GM12878 (cell line): ENCODE data around the gene DHX40. TPM values are rescaled to one million over a fixed set of nuclear protein-coding genes. Genes with fewer than 3 reads are reported as not detected.
A peak's percentile ranks its signal among the peaks of the same experiment; 100 is the strongest.
"Not testable (repeated sequence)": the region's sequence is repeated elsewhere in the genome, so short reads cannot be mapped to it uniquely, and the experiment has no call there.

Source experiments
- ATAC-seq: fragments of 200-7000 bp; cut with Tn5 transposase; 3 replicates; pipeline ENCODE4 v1.9.1; 2020; ENCODE audit warnings: mild to moderate bottlenecking, moderate library complexity
- BruUV-seq: library from RNA; stranded (reverse); fragments of 400-500 nt; replicated peaks from 2 replicates; lab custom pipeline; 2021; lab: Mats Ljungman, UMichigan
- CTCF ChIA-PET: fragments of 300-600 bp; sonication (Branson Sonifier 250); formaldehyde crosslinking; extraction: SDS; loops from one replicate; lab custom pipeline; 2021; ENCODE audit warnings: inconsistent platforms; lab: Yijun Ruan, JAX
- POLR2A ChIA-PET: fragments of 350-600 bp; formaldehyde crosslinking; extraction: SDS; loops from one replicate; lab custom pipeline; 2021; ENCODE audit warnings: inconsistent platforms; lab: Charles Lee
- RAD21 ChIA-PET: fragments of 300-600 bp; sonication (Branson Sonifier 250); formaldehyde crosslinking; loops from one replicate; lab custom pipeline; 2023; ENCODE audit warnings: antibody characterized with exemption; ENCODE audit not compliant: unreplicated experiment; lab: Charles Lee
- SMC1A ChIA-PET: fragments of 300-600 bp; sonication (Branson Sonifier 250); formaldehyde crosslinking; loops from one replicate; lab custom pipeline; 2023; ENCODE audit not compliant: unreplicated experiment, uncharacterized antibody; lab: Charles Lee
- DNase-seq: peaks from one replicate; pipeline ENCODE4 v3.0.0-alpha.2; 2011; ENCODE audit warnings: low read depth, low spot score
- FAIRE-seq: peaks from 3 replicates; lab custom pipeline; 2011; peaks lifted over from hg19 to GRCh38; lab: Jason Lieb, UNC
- H2AFZ ChIP-seq: 2 replicates; pipeline ENCODE4 v1.6.0; 2011; ENCODE audit warnings: low read depth, low read length, control low read depth; ENCODE audit not compliant: control insufficient read depth
- H3K27ac ChIP-seq: 2 replicates; pipeline ENCODE4 v1.5.1; 2011; ENCODE audit warnings: control low read depth; ENCODE audit not compliant: control insufficient read depth, insufficient read depth
- H3K27me3 ChIP-seq, 2 experiments: replicated peaks in 1 of 2; 2 replicates each; pipeline versions ENCODE4 v1.6.0 to v1.6.1; 2011; ENCODE audit warnings: low read length in 1 of 2; ENCODE audit not compliant: control insufficient read depth in 2 of 2, insufficient read depth in 2 of 2
- H3K36me3 ChIP-seq, 2 experiments: 2 replicates each; pipeline ENCODE4 v1.5.1; 2011; ENCODE audit warnings: low read length in 1 of 2; ENCODE audit not compliant: control insufficient read depth in 2 of 2, insufficient read depth in 2 of 2
- H3K4me1 ChIP-seq: 2 replicates; pipeline ENCODE4 v1.6.1; 2011; ENCODE audit warnings: mild to moderate bottlenecking, low read length, moderate library complexity, mixed read lengths; ENCODE audit not compliant: control insufficient read depth, insufficient read depth
- H3K4me2 ChIP-seq: 2 replicates; pipeline ENCODE4 v1.6.0; 2011; ENCODE audit warnings: control low read depth; ENCODE audit not compliant: control insufficient read depth, insufficient read depth
- H3K4me3 ChIP-seq: fragments of 200-600 bp; sonication (generic); 2 replicates; pipeline ENCODE4 v1.5.1; 2016
- H3K79me2 ChIP-seq: 2 replicates; pipeline ENCODE4 v1.6.0; 2011; ENCODE audit warnings: low read length; ENCODE audit not compliant: control insufficient read depth, insufficient read depth
- H3K9ac ChIP-seq: 2 replicates; pipeline ENCODE4 v1.8.0; 2011; ENCODE audit warnings: low read length, control low read depth, mixed read lengths; ENCODE audit not compliant: control insufficient read depth, insufficient read depth
- H3K9me3 ChIP-seq: replicated peaks from 3 replicates; pipeline ENCODE4 v1.5.1; 2011; ENCODE audit warnings: mild to moderate bottlenecking, low read length; ENCODE audit not compliant: control insufficient read depth, insufficient read depth
- H4K20me1 ChIP-seq: 2 replicates; pipeline ENCODE4 v1.6.0; 2011; ENCODE audit not compliant: control insufficient read depth, insufficient read depth
- ATF7 ChIP-seq: fragments of 450-650 bp; IDR thresholded peaks from 2 replicates; pipeline ENCODE4 v1.6.1; 2016; ENCODE audit warnings: low read depth, mild to moderate bottlenecking
- CEBPB ChIP-seq, 2 experiments: fragments of 150-350 bp in 1 of 2; IDR thresholded peaks; 2 replicates each; pipeline ENCODE4 v1.6.1; 2012 to 2014; ENCODE audit warnings: low read depth in 2 of 2, low read length in 2 of 2, borderline replicate concordance in 1 of 2, inconsistent platforms in 1 of 2
- CREB1 ChIP-seq: IDR thresholded peaks from 2 replicates; pipeline ENCODE4 v1.6.1; 2012; ENCODE audit warnings: low read depth, mild to moderate bottlenecking, inconsistent platforms
- DPF2 ChIP-seq: fragments of 450-650 bp; IDR thresholded peaks from 2 replicates; pipeline ENCODE4 v1.6.1; 2017; ENCODE audit warnings: mild to moderate bottlenecking
- RCOR1 ChIP-seq: conservative IDR thresholded peaks from 2 replicates; pipeline ENCODE4 v1.6.1; 2012; ENCODE audit warnings: low read depth, low read length, improper control_type of control experiment
- SP1 ChIP-seq: IDR thresholded peaks from one replicate; pipeline ENCODE4 v1.6.1; 2011; ENCODE audit warnings: low read depth, low read length
- WGBS: methylation state at CpG from one replicate; pipeline ENCODE4 v1.1.6; 2016; ENCODE audit warnings: low lambda C conversion rate; ENCODE audit not compliant: insufficient replicate concordance, insufficient coverage; ENCODE audit errors: missing lambda C conversion rate; 5-methylcytosine and 5-hydroxymethylcytosine counted together
- in situ Hi-C: fragments of 300-500 bp; cut with MboI; formaldehyde crosslinking; loops from 9 replicates; pipeline ENCODE4 v1.14.3; 2018; ENCODE audit warnings: mixed read lengths
- intact Hi-C: fragments of 100-400 bp; cut with micrococcal nuclease; formaldehyde crosslinking; loops from one replicate; pipeline ENCODE4 v1.14.2; 2022; ENCODE audit not compliant: unreplicated experiment
- polyA plus RNA-seq, 11 experiments: library from polyadenylated mRNA; depleted of rRNA in 4 of 11; unstranded in 6 of 11; stranded (reverse) in 5 of 11; fragments of >200 nt; fragmentation: Nextera tagmentation in 4 of 11; fragmentation: Illumina TruSeq in 1 of 11; extraction: Ambion mirVana in 4 of 11; extraction: Trizol in 1 of 11; gene quantifications; 1 replicate in 1 of 11; 2 replicates in 10 of 11; pipeline versions ENCODE4 v1.2.1 to v1.2.3, GENCODE V29; 2011 to 2016; ENCODE audit warnings: inconsistent platforms in 2 of 11, missing spikeins in 2 of 11, low read depth in 1 of 11
- total RNA-seq, 4 experiments: library from RNA; depleted of rRNA in 3 of 4; stranded (reverse); fragments of >200 nt in 3 of 4; fragmentation: Illumina TruSeq in 1 of 4; extraction: Trizol in 1 of 4; gene quantifications; 2 replicates each; pipeline versions ENCODE4 v1.2.1 to v1.2.3, GENCODE V29; 2013 to 2021
- TF ChIP-seq, protein P1 (sequence below): fragments of 450-650 bp; IDR thresholded peaks from 2 replicates; pipeline ENCODE4 v1.6.1; 2016; ENCODE audit warnings: mild to moderate bottlenecking

Gene DHX40
- total and polyA plus RNA-seq, 10 of the 15 experiments (the other 5 are each of a cell fraction or from before 2014, with no cell fraction given) = 4.8 to 29.2 (median 12.0) TPM

DNA sequence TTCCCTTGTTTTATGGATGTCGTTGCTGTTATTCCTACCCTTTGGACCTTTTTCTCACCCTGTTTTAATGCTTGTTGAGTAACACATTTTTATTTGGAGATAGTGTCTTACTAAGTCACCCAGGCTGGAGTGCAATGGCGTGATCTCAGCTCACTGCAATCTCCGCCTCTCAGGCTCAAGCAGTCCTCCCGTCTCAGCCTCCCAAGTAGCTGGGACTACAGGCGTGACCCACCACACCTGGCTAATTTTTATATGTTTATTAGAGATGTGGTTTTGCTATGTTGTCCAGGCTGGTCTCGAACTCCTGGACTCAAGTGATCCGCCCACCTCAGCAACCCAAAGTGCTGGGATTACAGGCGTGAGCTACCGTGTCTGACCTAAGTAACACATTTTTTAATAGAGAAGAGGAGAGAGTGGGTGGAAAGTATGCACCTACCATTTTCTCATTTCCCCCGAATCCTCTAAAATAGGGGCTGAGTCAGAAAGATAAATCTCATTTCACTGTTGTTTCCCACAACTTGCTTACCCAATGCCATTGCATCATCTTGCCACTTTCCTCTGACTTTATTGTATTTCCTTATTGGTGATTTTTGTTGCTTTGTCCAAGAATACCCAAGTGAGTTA, 7.0 kb downstream of the DHX40 start (continued):
- peak; percentile 33; the same call in 1 of the 2 replicates for TF ChIP-seq DPF2
- peak; percentile 33 to 67; a peak in 2 of 4 replicates for TF ChIP-seq CEBPB (IDR thresholded peaks at IDR 0.05; ENCODE audit: borderline replicate concordance in 1 of 2, low read depth in 2 of 2, low read length in 2 of 2)
- peak; percentile 63; the same call in 1 of the 2 replicates for TF ChIP-seq CREB1
- TF ChIP-seq SP1 = no peak
- peak; percentile 70 for TF ChIP-seq ATF7

DNA sequence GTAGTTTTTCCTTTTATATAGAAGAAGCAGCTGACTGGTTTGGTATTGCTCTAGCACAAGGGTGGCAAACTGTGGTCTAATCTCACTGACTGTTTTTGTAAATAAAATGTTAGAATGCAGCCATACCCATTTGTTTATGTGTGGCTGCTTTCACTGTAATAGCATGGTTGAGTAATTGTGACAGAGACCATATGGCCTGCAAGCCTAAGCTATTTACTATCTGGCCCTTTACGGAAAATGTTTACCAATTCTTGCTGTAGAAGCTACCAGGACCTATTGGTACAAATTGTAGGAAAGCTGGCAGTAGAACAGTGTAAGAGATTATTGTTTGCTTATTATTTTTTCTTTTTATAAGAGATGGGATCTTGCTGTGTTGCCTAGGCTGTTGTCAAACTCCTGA, 18.8 kb downstream of the DHX40 start:
- FAIRE-seq = peak; percentile 69

DNA sequence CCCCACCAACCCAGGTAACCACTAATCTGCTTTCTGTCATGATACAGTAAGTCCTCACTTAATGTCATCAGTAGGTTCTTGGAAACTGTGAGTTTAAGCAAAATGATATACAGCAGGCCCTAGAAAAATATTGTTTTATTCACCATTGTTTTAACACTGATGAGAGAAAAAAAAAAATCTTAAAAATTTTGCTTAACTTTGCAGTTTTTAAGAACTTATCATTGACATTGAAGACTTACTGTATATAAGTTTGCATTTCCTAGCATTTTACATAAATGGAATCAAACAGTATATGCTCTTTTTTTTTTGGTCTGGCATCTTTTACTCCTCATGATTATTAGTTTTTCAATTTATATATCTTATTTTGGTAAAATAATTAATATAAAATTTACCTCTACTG, 34.8 kb downstream of the DHX40 start:
- H3K4me1 ChIP-seq = peaks cover 9% of the 10 kb centered on the region
- H3K9me3 ChIP-seq = no peaks in the 10 kb centered on the region
- ChIA-PET CTCF (interaction anchor here (1.3 kb wide), 1 partner anchor 79 kb away, joined by 3 read pairs; no protein-coding TSS in a partner anchor), RAD21 (no interaction called here), SMC1A (interaction anchor here (1.0 kb wide), 1 partner anchor 38 kb away, joined by 3 read pairs; no protein-coding TSS in a partner anchor), POLR2A (interaction anchor here (0.7 kb wide), 3 partner anchors 23 to 518 kb away, joined by 3 to 5 read pairs (median 3); no protein-coding TSS in a partner anchor)
- H3K27me3 ChIP-seq = no peaks in the 10 kb centered on the region
- no peak overlapping the region for H3K4me3 ChIP-seq
- no peak for ATAC-seq
- intact Hi-C loops (no loop called here), in situ Hi-C loops (no loop called here)
- no peak overlapping the region for H3K27ac ChIP-seq
- no peak for DNase-seq
- no peak overlapping the region for H3K9ac ChIP-seq
- H3K4me2 ChIP-seq = no peak overlapping the region
- BruUV-seq = no TSS peak
- peaks cover 2 to 7% of the 10 kb centered on the region in 2 experiments; a peak in 3 of 4 replicates for H3K36me3 ChIP-seq
- no peaks in the 10 kb centered on the region for H3K79me2 ChIP-seq
- H4K20me1 ChIP-seq = no peaks in the 10 kb centered on the region
- TF ChIP-seq RCOR1 = no peak
- TF ChIP-seq, protein P1, sequence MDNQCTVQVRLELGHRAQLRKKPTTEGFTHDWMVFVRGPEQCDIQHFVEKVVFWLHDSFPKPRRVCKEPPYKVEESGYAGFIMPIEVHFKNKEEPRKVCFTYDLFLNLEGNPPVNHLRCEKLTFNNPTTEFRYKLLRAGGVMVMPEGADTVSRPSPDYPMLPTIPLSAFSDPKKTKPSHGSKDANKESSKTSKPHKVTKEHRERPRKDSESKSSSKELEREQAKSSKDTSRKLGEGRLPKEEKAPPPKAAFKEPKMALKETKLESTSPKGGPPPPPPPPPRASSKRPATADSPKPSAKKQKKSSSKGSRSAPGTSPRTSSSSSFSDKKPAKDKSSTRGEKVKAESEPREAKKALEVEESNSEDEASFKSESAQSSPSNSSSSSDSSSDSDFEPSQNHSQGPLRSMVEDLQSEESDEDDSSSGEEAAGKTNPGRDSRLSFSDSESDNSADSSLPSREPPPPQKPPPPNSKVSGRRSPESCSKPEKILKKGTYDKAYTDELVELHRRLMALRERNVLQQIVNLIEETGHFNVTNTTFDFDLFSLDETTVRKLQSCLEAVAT = no peak
- no peak overlapping the region for H2AFZ ChIP-seq
- FAIRE-seq = no peak

More for the DNA sequence above, 18.8 kb downstream of the DHX40 start:
- H3K27me3 ChIP-seq, POLR2A ChIA-PET, H3K9ac ChIP-seq, H2AFZ ChIP-seq, H3K4me2 ChIP-seq, H4K20me1 ChIP-seq, RAD21 ChIA-PET, H3K79me2 ChIP-seq, H3K4me3 ChIP-seq, SMC1A ChIA-PET, H3K9me3 ChIP-seq, CTCF ChIA-PET, DNase-seq, in situ Hi-C loops, ATAC-seq, H3K36me3 ChIP-seq, BruUV-seq, intact Hi-C loops, H3K27ac ChIP-seq, H3K4me1 ChIP-seq: not testable (repeated sequence)
- WGBS = no CpG with 5 or more reads among the region's 1 CpG
